Measurements from ENCODE around the gene MATK.
"Not testable (repeated sequence)": the region's sequence is repeated elsewhere in the genome, so short reads cannot be mapped to it uniquely, and the experiment has no call there.

Gene MATK

DNA sequence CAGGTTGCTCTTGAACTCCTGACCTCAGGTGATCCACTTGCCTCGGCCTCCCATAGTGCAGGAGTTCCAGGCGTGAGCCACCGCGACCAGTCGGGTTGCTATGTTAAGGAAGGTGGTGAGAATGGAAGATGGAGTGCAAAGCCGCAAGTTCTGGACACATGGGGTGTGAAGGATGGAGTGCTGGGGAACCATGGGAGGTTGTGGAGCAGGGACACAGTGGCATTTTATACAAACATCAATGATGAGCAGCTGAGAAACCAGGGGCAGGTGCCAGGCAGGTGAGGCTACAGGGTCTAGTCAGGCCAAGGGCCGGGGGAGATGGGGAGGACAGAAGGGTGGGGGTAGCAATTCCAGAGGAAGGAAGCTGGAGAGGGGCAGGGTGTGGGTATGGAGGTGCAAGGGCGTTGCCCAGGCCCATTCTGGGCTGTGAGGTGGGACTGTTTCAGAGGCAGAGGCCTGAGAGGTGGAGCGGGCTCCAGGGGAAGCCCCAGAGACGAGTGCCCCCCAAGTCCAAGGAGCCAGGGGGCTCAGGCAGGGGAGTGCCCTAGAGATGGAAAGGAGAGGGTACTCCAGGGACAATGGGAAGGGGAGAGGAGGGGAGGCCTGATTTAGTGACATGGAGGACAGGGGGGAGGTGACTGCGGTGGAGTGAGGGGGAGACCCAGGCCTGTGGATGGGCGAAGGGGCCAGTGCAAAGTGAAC is 12.2 kb downstream of the MATK start:
- no peak for DNase-seq (ENCODE audit: insufficient read length, low spot score)
- FAIRE-seq = no peak

DNA sequence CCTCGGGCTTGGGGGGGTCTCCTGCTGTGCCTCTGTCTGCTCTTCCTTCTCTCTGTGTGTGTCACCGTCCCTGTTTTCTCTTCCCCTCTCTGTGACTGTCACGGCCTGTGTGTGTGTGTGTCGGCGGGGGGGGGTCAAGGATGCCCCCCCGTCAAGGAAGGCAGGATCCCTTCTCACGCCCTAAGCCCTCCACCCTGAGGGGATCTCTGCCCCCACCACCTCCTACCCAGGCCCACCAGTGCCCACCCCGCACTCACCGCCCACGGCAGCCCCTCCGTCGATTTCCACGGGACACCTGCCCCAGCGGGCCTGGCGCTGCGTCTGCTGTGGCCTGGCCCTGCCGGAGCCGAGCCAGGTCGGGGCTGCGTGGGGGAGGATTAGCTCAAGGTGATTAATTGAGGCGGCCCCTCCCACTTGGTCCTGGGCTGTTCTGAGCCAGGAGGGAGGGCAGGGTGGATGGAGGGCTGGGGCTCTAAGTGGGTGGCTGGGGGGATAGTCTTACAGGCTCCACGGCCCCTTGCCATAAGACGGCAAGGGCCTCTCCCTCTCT is 14.2 kb downstream of the MATK start, which contains the start of gene RAX2:
Gene RAX2, minus strand, starts transcription at position 323 of the 550 bp plus-strand sequence. CDS start 486 bp downstream, outside the sequence.
- no peak for DNase-seq (ENCODE audit: insufficient read length, low spot score)
- no peak for FAIRE-seq

DNA sequence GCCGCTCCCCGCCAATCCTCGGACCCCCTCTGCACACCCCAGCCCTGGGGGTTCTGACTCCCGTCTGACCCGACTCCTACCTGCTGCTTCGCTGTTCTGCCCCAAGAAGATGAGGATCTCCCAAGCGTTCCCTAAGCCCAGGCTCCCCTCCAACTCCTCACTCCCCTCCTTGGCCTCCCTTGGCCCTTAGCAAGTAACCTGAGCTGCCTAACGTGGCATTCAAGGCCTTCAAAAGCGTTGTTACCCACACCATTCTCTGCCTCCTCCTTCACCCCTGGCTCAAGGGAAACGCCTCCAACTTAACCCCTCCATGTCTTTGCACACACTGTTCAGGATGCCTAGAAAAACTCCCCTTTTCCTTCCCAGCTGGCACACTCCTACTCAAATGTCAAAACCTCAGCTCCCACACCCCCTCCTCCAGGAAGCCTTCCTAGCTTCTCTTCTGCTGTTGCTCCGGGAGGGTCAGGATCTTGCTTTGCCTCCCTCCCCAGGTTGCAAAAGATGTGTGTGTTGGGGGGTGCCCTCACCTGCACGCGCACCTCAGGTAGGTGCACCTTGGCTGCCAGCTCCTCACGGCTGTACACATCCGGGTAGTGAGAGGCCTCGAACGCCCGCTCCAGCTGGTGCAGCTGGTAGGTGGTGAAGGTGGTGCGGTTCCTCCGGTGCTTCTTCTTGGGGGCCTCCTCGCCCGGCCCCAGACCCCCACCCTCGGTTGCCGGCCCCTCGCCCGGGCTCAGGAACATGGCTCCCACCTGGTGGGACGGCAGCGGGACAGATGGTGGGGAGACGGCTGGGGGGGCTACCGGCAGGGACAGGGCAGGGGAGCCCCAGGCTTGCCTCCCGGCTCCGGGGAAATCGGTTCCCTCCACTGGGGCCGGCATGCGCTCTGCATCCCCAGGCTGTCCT is 14.9 kb downstream of the MATK start:
- FAIRE-seq (no peak), DNase-seq (ENCODE audit: insufficient read length, low spot score) (no peak)

DNA sequence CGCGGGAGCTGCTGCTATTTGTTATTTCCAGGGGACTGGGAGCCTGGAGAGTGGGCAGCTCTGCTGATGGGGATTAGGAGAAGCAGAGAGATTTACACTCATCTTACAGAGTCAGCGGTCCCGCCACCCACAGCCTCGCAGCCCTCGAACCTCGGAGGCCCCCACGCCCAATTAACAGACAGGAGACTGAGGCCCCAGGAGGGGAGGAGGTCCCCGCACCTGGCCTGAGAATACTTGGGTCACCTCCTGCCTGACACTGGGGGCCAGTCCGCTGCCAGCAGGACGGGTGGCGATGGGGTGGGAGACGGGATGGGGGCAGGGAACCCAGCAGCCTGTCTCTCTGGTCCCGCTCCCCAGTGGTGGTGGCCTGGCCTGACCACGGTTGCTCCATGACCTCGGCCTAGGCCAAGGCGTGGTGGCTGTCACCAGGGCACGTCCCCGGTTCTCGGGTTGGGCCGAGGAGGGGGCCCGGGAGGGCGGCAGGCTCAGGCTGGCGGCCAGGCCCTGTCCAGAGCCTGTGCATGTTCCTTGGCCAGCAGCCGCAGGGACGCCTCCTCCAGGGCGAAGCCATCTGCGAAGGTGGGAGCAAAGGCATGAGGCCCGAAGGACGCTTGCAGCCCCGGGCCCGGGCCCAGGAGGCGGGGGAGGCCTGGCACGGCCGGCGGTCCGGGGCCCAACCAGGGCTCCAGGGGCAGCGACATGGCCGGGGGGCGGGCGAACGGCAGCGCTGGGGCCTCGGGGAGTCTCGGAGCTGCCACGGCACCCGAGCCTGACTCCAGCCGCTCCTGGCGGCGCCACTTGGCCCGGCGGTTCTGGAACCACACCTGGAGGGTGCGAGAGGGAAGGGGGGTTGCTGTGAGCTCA is 15.8 kb downstream of the MATK start:
- DNase-seq (ENCODE audit: insufficient read length, low spot score) = no peak

GRCh38 chr19:3769494-3769893 is 16.7 kb downstream of the MATK start:
- FAIRE-seq = no peak
- DNase-seq (ENCODE audit: insufficient read length, low spot score) = no peak

More for the DNA sequence above, 15.8 kb downstream of the MATK start:
- FAIRE-seq = no peak

DNA sequence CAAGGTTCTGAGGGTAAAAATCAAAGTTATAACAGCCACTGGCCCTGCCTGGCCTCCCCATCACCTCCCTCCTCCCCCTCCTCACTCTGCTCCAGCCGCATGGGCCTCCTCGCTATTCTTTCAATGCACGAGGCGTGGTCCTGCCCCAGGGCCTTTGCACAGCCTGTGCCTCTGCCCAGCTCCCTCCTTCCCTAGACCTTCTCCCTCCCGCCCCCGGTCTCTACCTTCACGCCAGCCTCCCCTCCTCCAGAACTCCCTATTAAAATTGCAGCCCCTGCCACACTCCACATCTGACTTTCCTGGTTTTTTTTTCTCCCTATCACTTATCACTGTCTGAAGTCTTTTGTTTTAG is 17.5 kb downstream of the MATK start:
- no peak for DNase-seq (ENCODE audit: insufficient read length, low spot score)
- no peak for FAIRE-seq

GRCh38 chr19:3768015-3768747 is 18.0 kb downstream of the MATK start:
- DNase-seq (ENCODE audit: insufficient read length, low spot score) (no peak), FAIRE-seq (no peak)

GRCh38 chr19:3767050-3767449 is 19.1 kb downstream of the MATK start:
- FAIRE-seq (no peak), DNase-seq (ENCODE audit: insufficient read length, low spot score) (no peak)

GRCh38 chr19:3766520-3766919 is 19.7 kb downstream of the MATK start:
- no peak for FAIRE-seq

GRCh38 chr19:3765757-3766156 is 20.4 kb downstream of the MATK start:
- not testable (repeated sequence) for DNase-seq (ENCODE audit: insufficient read length, low spot score); FAIRE-seq

More at GRCh38 chr19:3766520-3766919, 19.7 kb downstream of the MATK start:
- no peak for DNase-seq (ENCODE audit: insufficient read length, low spot score)

DNA sequence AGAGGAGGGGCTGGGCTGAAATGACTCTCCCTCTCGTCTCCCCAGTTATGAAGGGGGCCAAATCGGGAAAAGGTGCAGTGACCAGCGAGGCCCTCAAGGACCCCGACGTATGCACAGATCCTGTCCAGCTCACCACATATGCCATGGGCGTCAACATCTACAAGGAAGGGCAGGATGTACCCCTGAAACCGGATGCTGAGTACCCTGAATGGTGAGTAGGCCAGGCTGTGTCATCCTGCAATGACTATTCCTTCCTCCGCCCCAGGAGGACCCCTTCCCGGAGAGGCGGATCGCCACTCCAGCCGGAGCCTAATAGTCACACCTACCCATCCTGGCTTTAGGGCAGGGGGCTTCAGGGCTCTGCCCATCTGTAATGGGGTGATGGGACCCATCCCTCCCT is 21.1 kb downstream of the MATK start:
- FAIRE-seq = no peak

GRCh38 chr19:3762501-3763459 is 23.4 kb downstream of the MATK start, which contains the start of gene MRPL54:
MRPL54 (plus strand) TSS chr19:3762682; CDS start chr19:3762701, 19 bp downstream.
- FAIRE-seq (peak; percentile 96), DNase-seq (ENCODE audit: insufficient read length, low spot score) (peak; percentile 98)

More for the DNA sequence above, 21.1 kb downstream of the MATK start:
- no peak for DNase-seq (ENCODE audit: insufficient read length, low spot score)

DNA sequence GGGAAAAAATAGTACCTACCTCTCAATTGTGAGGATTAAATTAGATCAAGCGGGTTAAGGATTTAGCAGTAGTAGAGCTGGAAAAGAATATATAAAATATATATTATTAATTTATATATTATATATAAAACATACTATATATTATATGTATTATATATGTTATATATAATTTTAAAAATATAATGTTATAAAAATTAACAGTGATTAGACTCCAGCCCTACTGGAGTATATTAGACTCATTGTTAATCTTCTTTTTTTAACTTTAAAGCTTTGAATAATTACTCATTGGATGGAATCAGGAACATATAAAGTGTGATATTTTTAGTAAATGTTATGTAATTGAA is 24.1 kb downstream of the MATK start:
- no peak for DNase-seq (ENCODE audit: insufficient read length, low spot score)
- FAIRE-seq = no peak

DNA sequence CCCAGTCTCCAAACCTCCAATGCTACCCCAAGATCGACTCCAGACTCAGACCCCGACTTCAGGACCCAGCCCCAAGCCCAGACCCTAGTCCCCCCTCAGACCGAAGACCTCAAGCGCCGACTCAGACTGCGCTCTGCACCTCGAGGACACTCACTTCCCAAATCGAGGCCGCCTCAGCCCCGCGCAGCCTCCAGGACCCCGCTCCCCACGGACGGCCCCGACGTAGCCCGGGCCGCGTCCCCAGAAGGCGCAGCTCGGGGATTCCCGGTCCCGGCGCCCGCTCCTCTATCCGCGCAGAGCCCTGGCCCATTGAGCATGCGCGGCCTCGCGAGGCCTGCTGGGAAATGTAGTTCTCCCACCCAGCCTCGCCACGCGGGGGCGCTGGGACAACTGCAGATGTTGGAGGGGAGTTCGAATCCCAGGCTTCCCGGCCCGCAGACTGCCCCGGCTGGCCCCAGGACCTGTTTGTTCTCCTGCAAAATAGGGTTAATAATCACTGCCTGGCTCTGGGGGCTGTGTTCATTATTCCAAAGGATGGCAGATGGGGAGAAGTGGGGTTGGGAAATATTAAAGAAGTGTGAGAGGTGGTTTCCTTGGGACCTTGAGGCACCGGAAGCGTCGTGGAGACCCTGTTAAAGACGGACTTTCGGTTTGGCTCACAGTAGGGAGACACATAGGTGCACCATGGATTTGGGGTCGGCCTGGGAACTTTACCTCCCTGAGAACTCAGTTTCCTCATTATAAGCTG is 24.6 kb downstream of the MATK start, which contains the start of gene APBA3:
Gene APBA3, minus strand, starts transcription at position 311 of the 748 bp plus-strand sequence. CDS start 1,428 bp downstream, outside the sequence.
- peak; percentile 82 for DNase-seq (ENCODE audit: insufficient read length, low spot score)
- no peak for FAIRE-seq

GRCh38 chr19:3760871-3761361 is 25.3 kb downstream of the MATK start:
- no peak for DNase-seq (ENCODE audit: insufficient read length, low spot score)

DNA sequence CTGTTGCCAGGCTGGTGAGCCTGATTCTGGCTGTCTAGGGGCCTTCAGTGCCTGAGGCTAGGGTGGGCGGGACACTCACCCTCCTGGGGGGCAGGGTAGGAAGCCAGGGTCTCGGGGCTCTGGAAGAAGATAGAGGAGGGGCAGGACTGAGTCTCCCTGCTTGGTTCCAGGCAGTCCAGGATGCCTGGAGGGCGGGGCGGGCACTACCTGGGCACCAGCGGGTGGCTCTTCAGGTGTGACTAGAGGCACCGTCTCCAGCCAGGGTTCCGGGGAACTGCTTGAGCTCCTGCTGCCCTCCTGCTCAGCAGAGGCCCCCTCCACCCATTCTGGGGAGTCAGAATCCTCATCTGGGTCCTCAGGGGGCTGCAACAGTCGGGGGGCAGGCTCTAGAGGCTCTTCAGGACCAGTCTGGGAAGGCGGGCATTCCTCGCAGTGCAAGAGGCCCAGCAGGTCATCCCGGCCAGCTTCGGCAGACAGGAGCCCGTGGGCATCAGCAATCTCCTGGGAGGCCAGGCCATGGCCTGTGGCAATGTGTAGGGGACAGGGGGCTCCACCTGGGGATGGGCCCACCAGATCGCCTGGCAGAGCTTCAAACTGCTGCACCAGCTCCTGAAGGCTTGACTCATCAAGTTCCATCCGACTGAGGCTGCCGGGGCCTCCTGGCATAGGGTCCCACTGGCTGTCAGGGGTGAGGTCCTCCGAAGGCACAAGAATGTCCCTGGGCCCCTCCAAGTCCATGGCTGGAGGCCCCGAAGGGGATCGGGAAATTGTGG is 26.5 kb downstream of the MATK start:
- DNase-seq (ENCODE audit: insufficient read length, low spot score) (no peak), FAIRE-seq (no peak)

More at GRCh38 chr19:3760871-3761361, 25.3 kb downstream of the MATK start:
- FAIRE-seq = no peak

GRCh38 chr19:3758297-3758696 is 27.9 kb downstream of the MATK start:
- not testable (repeated sequence) for FAIRE-seq; DNase-seq (ENCODE audit: insufficient read length, low spot score)

Measured in HTR-8/SVneo (cell line).